HG03135 (cell line): ENCODE data around the gene DCLK3.

Source experiments
- ATAC-seq: cut with Tn5 transposase; IDR thresholded peaks from one replicate; pipeline ENCODE4 v1.9.1; 2021; ENCODE audit warnings: mild to moderate bottlenecking, moderate library complexity; ENCODE audit not compliant: unreplicated experiment

Gene DCLK3

GRCh38 chr3:36771931-36772330 is 7.6 kb upstream of the DCLK3 start:
- no peak for ATAC-seq

GRCh38 chr3:36769926-36770325 is 5.6 kb upstream of the DCLK3 start:
- ATAC-seq = no peak

GRCh38 chr3:36765104-36765503 is 751 bp upstream of the DCLK3 start:
- ATAC-seq = no peak

- ATAC-seq = no peak
Measured at GRCh38 chr3:36764704-36765038, 318 bp upstream of the DCLK3 start.

- no peak for ATAC-seq
Measured at GRCh38 chr3:36762918-36763849, 1.2 kb downstream of the DCLK3 start.

GRCh38 chr3:36761779-36762178 is 2.6 kb downstream of the DCLK3 start:
- ATAC-seq = no peak

GRCh38 chr3:36756269-36756668 is 8.1 kb downstream of the DCLK3 start:
- no peak for ATAC-seq

- ATAC-seq = no peak
Measured at GRCh38 chr3:36751326-36751725, 13.0 kb downstream of the DCLK3 start.

GRCh38 chr3:36750737-36751136 is 13.6 kb downstream of the DCLK3 start:
- no peak for ATAC-seq

GRCh38 chr3:36744763-36745162 is 19.6 kb downstream of the DCLK3 start:
- no peak for ATAC-seq

- no peak for ATAC-seq
Measured at GRCh38 chr3:36743826-36744225, 20.5 kb downstream of the DCLK3 start.

- no peak for ATAC-seq
Measured at GRCh38 chr3:36741285-36741684, 23.1 kb downstream of the DCLK3 start.

GRCh38 chr3:36740787-36741186 is 23.6 kb downstream of the DCLK3 start:
- no peak for ATAC-seq

- ATAC-seq = no peak
Measured at GRCh38 chr3:36738702-36739101, 25.7 kb downstream of the DCLK3 start.

- no peak for ATAC-seq
Measured at GRCh38 chr3:36736301-36736700, 28.1 kb downstream of the DCLK3 start.

GRCh38 chr3:36734742-36735141 is 29.6 kb downstream of the DCLK3 start:
- no peak for ATAC-seq

- no peak for ATAC-seq
Measured at GRCh38 chr3:36733723-36734122, 30.6 kb downstream of the DCLK3 start.

- no peak for ATAC-seq
Measured at GRCh38 chr3:36733162-36733696, 31.1 kb downstream of the DCLK3 start.

- no peak for ATAC-seq
Measured at GRCh38 chr3:36730966-36731365, 33.4 kb downstream of the DCLK3 start.

GRCh38 chr3:36729204-36730056 is 34.9 kb downstream of the DCLK3 start:
- no peak for ATAC-seq

- ATAC-seq = no peak
Measured at GRCh38 chr3:36714343-36715086, 49.8 kb downstream of the DCLK3 start.
